HepG2 (cell line): ENCODE measurements around the gene CTDNEP1. TPM values are rescaled to one million over a fixed set of nuclear protein-coding genes. Genes with fewer than 3 reads are reported as not detected.

Experiments used
- KAT2B ChIP-seq: fragments of 150-350 bp; IDR thresholded peaks from 2 replicates; pipeline ENCODE4 v1.6.1; 2014; ENCODE audit warnings: low read depth, low read length, borderline replicate concordance
- MED1 ChIP-seq: sonication (generic); formaldehyde crosslinking; IDR thresholded peaks from 2 replicates; pipeline ENCODE4 v1.4.0; 2020; ENCODE audit warnings: missing genetic modification reagents
- PLRG1 ChIP-seq: fragments of 450-650 bp; conservative IDR thresholded peaks from 2 replicates; pipeline ENCODE4 v1.6.1; 2016
- RARG ChIP-seq: sonication (generic); formaldehyde crosslinking; IDR thresholded peaks from 2 replicates; pipeline ENCODE4 v1.4.0; 2020; ENCODE audit warnings: low read depth, mild to moderate bottlenecking, missing genetic modification reagents
- REXO4 ChIP-seq: sonication (generic); formaldehyde crosslinking; IDR thresholded peaks from 2 replicates; pipeline ENCODE4 v1.8.0; 2022; ENCODE audit warnings: missing genetic modification reagents, mild to moderate bottlenecking, borderline replicate concordance
- TOPORS ChIP-seq: sonication (generic); formaldehyde crosslinking; IDR thresholded peaks from 2 replicates; pipeline ENCODE4 v1.8.0; 2023; ENCODE audit warnings: mild to moderate bottlenecking, missing genetic modification reagents
- ZEB1 ChIP-seq: IDR thresholded peaks from 2 replicates; pipeline ENCODE4 v1.6.1; 2012; ENCODE audit warnings: mild to moderate bottlenecking, low read depth, inconsistent platforms; ENCODE audit not compliant: insufficient replicate concordance
- ZFP36L1 ChIP-seq: sonication (generic); formaldehyde crosslinking; IDR thresholded peaks from 2 replicates; pipeline ENCODE4 v1.8.0; 2022; ENCODE audit warnings: mild to moderate bottlenecking, missing genetic modification reagents, moderate library complexity
- ZFX ChIP-seq: sonication (generic); formaldehyde crosslinking; IDR thresholded peaks from 2 replicates; pipeline ENCODE4 v1.4.0; 2020; ENCODE audit warnings: mild to moderate bottlenecking, low read depth, missing genetic modification reagents, moderate library complexity
- ZNF18 ChIP-seq: sonication (generic); formaldehyde crosslinking; IDR thresholded peaks from 2 replicates; pipeline ENCODE4 v1.8.0; 2022; ENCODE audit warnings: mild to moderate bottlenecking, missing genetic modification reagents; ENCODE audit not compliant: insufficient replicate concordance
- ZNF24 ChIP-seq: fragments of 450-650 bp; IDR thresholded peaks from 2 replicates; pipeline ENCODE4 v1.6.1; 2017; ENCODE audit warnings: antibody characterized with exemption, mild to moderate bottlenecking
- ZNF256 ChIP-seq: sonication (generic); formaldehyde crosslinking; conservative IDR thresholded peaks from 2 replicates; pipeline ENCODE4 v1.4.0; 2020; ENCODE audit warnings: missing genetic modification reagents
- ZNF282 ChIP-seq: fragments of 450-650 bp; IDR thresholded peaks from 2 replicates; pipeline ENCODE4 v1.6.1; 2018; ENCODE audit not compliant: partially characterized antibody
- ZNF317 ChIP-seq: sonication (generic); formaldehyde crosslinking; IDR thresholded peaks from 2 replicates; pipeline ENCODE4 v1.5.0; 2020; ENCODE audit warnings: mild to moderate bottlenecking, missing genetic modification reagents
- ZNF513 ChIP-seq: sonication (generic); formaldehyde crosslinking; conservative IDR thresholded peaks from 2 replicates; pipeline ENCODE4 v1.5.0; 2020; ENCODE audit warnings: missing genetic modification reagents
- ZNF609 ChIP-seq: sonication (generic); formaldehyde crosslinking; IDR thresholded peaks from 2 replicates; pipeline ENCODE4 v1.4.0; 2020; ENCODE audit warnings: mild to moderate bottlenecking, missing genetic modification reagents, borderline replicate concordance
- ZNF710 ChIP-seq: sonication (generic); formaldehyde crosslinking; IDR thresholded peaks from 2 replicates; pipeline ENCODE4 v1.5.0; 2020; ENCODE audit warnings: mild to moderate bottlenecking, missing genetic modification reagents, borderline replicate concordance
- ZNF781 ChIP-seq: sonication (generic); formaldehyde crosslinking; IDR thresholded peaks from 2 replicates; pipeline ENCODE4 v1.5.1; 2020; ENCODE audit warnings: borderline replicate concordance, mild to moderate bottlenecking, missing genetic modification reagents; ENCODE audit errors: not compliant biosample characterization
- ZSCAN30 ChIP-seq: sonication (generic); formaldehyde crosslinking; IDR thresholded peaks from 2 replicates; pipeline ENCODE4 v1.5.0; 2020; ENCODE audit warnings: mild to moderate bottlenecking, missing genetic modification reagents
- polyA plus RNA-seq, 8 experiments: library from polyadenylated mRNA; depleted of rRNA in 3 of 8; stranded (reverse) in 7 of 8; unstranded in 1 of 8; fragments of >200 nt; fragmentation: Illumina TruSeq in 4 of 8; extraction: Trizol in 4 of 8; gene quantifications; 2 replicates each; pipeline versions ENCODE4 v1.2.1 to v1.2.3, GENCODE V29; 2011 to 2016; ENCODE audit warnings: low read depth in 4 of 8, missing spikeins in 1 of 8, mixed read lengths in 1 of 8; ENCODE audit not compliant: insufficient read depth in 1 of 8
- total RNA-seq, 5 experiments: library from RNA; depleted of rRNA; stranded (reverse); fragments of >200 nt; fragmentation: Illumina TruSeq; extraction: Trizol; gene quantifications; 2 replicates each; pipeline ENCODE4 v1.2.3, GENCODE V29; 2016; ENCODE audit warnings: low read depth in 1 of 5

CTDNEP1 gene
- total and polyA plus RNA-seq, 2 of the 13 experiments (the other 11 are each of a cell fraction or from before 2014, with no cell fraction given): 19.8 to 118 TPM

GRCh38 chr17:7252176-7253043 is 876 bp upstream of the CTDNEP1 start, which contains the start of gene ELP5 (continued):
- TF ChIP-seq ZNF609 (CRISPR knock-in tag): peak; percentile 85
- TF ChIP-seq ZNF513 (CRISPR knock-in tag): no peak
- TF ChIP-seq ZNF781 (CRISPR knock-in tag): no peak
- TF ChIP-seq ZNF256 (CRISPR knock-in tag): no peak
- TF ChIP-seq KAT2B: no peak
- TF ChIP-seq ZEB1: peak; percentile 42
- no peak for TF ChIP-seq ZNF282
- TF ChIP-seq PLRG1: no peak
- TF ChIP-seq REXO4 (CRISPR knock-in tag): no peak
- TF ChIP-seq MED1: peak; percentile 76
- TF ChIP-seq ZNF317 (CRISPR knock-in tag): peak; percentile 75
- TF ChIP-seq ZFP36L1: 0 out of 2 replicates have a peak, but pooled peaks have one; percentile 27
- TF ChIP-seq ZFX (CRISPR knock-in tag): peak; percentile 97
- no peak for TF ChIP-seq ZNF24
- peak; percentile 80 for TF ChIP-seq ZNF18
- peak; percentile 91; the same call in 1 of the 2 replicates for TF ChIP-seq RARG (CRISPR knock-in tag)
- TF ChIP-seq ZSCAN30 (CRISPR knock-in tag): no peak
- no peak for TF ChIP-seq TOPORS (CRISPR knock-in tag)
- peak; percentile 66; the same call in 1 of the 2 replicates for TF ChIP-seq ZNF710 (CRISPR knock-in tag)
